Articular chondrocyte of knee joint (primary cell): ENCODE measurements around the gene PCDHA9. TPM values are rescaled to one million over a fixed set of nuclear protein-coding genes. Genes with fewer than 3 reads are reported as not detected.

Experiments
- total RNA-seq: library from RNA; depleted of rRNA; stranded (reverse); fragments of >200 nt; gene quantifications from 2 replicates; pipeline ENCODE4 v1.2.3, GENCODE V29; 2012

Gene PCDHA9, protein sequence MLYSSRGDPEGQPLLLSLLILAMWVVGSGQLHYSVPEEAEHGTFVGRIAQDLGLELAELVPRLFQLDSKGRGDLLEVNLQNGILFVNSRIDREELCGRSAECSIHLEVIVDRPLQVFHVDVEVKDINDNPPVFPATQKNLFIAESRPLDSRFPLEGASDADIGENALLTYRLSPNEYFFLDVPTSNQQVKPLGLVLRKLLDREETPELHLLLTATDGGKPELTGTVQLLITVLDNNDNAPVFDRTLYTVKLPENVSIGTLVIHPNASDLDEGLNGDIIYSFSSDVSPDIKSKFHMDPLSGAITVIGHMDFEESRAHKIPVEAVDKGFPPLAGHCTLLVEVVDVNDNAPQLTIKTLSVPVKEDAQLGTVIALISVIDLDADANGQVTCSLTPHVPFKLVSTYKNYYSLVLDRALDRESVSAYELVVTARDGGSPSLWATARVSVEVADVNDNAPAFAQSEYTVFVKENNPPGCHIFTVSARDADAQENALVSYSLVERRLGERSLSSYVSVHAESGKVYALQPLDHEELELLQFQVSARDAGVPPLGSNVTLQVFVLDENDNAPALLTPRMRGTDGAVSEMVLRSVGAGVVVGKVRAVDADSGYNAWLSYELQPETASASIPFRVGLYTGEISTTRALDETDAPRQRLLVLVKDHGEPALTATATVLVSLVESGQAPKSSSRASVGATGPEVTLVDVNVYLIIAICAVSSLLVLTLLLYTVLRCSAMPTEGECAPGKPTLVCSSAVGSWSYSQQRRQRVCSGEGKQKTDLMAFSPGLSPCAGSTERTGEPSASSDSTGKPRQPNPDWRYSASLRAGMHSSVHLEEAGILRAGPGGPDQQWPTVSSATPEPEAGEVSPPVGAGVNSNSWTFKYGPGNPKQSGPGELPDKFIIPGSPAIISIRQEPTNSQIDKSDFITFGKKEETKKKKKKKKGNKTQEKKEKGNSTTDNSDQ
- total RNA-seq, result 0.11 and 0.26 TPM in 2 replicates

DNA sequence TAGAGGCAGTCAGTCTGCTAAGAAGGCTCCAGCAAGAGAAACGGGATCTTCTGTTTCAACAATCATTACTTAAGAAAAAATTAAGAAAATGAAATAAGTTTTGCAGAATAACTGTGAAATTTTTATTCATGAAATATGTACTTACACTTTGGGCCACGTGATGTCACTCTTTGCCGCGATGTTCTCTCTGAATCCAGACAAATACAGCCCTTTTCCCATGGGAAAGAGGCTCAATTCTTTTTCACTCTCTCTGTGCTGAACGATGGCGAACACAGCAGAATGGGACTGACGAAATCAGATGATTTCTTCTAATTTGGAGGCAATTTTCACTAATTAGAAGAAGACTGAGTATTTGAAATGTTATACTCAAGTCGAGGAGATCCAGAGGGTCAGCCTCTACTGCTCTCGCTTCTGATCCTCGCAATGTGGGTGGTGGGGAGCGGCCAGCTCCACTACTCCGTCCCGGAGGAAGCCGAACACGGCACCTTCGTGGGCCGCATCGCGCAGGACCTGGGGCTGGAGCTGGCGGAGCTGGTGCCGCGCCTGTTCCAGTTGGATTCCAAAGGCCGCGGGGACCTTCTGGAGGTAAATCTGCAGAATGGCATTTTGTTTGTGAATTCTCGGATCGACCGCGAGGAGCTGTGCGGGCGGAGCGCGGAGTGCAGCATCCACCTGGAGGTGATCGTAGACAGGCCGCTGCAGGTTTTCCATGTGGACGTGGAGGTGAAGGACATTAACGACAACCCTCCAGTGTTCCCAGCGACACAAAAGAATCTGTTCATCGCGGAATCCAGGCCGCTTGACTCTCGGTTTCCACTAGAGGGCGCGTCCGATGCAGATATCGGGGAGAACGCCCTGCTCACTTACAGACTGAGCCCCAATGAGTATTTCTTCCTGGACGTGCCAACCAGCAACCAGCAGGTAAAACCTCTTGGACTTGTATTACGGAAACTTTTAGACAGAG lies at the start of gene PCDHA9:
Gene PCDHA9 (plus strand): TSS at position 244 of the 964 bp plus-strand sequence. CDS start 114 bp downstream, at position 358.

DNA sequence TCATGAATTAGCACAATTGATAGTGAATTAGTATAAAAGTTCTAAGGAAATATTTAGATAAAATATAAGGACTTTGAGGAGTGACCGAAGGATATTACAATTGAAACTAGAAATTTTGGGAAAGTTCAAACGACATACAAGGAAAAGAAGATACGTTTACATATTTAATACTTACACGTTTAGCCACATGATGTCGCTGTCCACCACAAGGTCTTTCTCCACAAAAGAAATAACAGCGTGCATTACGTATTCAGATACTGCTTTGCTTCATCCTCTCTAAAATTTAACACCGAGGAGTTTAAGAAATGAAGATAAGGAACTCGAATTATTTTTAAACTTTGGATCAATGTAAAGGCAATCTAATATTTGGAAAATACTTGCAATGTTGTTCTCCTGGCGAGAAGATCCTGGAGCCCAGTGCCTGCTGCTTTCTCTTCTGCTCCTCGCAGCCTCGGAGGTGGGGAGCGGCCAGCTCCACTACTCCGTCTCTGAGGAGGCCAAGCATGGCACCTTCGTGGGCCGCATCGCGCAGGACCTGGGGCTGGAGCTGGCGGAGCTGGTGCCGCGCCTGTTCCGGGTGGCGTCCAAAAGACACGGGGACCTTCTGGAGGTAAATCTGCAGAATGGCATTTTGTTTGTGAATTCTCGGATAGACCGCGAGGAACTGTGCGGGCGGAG lies 47.2 kb upstream of the PCDHA9 start, which contains the start of gene PCDHA3:
Gene PCDHA3 (plus strand): TSS at position 242 of the 678 bp plus-strand sequence.

DNA sequence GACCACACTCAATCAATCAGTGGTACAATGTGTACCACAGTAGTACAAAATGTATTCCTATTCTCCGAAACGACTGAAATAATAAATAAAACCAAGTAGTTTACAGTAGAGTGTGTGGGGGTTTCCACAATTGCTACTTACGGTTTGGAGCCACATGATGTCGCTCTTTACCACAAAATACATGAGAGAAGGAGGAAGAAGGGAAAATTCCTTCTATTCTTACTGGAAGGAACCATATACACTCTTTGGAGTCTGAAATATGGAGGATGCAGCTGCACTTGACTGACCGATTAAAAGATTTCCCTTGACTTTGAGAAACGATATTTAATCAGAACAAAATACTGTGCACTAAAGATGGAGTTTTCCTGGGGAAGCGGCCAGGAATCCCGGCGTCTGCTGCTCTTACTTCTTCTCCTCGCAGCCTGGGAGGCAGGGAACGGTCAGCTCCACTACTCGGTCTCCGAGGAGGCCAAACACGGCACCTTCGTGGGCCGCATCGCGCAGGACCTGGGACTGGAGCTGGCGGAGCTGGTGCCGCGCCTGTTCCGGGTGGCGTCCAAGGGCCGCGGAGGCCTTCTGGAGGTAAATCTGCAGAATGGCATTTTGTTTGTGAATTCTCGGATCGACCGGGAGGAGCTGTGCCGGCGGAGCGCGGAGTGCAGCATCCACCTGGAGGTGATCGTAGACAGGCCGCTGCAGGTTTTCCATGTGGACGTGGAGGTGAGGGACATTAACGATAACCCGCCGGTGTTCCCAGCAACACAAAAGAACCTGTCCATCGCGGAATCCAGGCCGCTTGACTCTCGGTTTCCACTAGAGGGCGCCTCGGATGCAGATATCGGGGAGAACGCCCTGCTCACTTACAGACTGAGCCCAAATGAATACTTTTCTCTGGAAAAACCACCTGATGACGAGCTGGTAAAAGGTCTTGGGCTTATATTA lies 41.1 kb upstream of the PCDHA9 start, which contains the start of gene PCDHA4:
Gene PCDHA4 (plus strand): TSS at position 235 of the 942 bp plus-strand sequence.

DNA sequence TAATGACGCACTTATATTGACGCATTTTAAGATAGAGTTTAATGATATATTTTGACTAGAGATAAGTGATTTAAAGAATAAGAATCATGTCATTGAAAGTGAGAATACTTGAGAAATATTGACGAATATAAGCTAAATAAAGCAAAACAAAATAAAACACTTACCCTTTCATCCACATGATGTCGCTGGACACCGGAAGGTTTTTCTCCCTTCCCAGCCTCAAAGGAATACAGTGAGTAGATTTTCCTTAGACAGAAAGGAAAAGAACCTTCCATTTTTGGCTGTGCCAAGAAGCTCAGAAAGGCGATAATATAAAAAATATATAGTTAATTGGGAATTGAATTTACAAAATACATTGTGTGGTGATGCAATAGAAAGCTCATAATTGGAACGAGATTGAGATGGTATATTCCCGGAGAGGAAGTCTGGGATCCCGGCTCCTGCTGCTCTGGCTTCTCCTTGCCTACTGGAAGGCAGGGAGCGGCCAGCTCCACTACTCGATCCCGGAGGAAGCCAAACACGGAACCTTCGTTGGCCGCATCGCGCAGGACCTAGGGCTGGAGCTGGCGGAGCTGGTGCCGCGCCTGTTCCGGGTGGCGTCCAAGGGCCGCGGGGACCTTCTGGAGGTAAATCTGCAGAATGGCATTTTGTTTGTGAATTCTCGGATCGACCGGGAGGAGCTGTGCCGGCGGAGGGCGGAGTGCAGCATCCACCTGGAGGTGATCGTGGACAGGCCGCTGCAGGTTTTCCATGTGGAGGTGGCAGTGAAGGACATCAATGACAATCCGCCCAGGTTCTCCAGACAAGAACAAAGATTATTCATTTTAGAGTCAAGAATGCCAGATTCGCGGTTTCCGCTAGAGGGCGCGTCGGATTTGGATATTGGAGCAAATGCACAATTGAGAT lies 26.6 kb upstream of the PCDHA9 start, which contains the start of gene PCDHA5:
Gene PCDHA5 (plus strand): TSS at position 239 of the 906 bp plus-strand sequence.

DNA sequence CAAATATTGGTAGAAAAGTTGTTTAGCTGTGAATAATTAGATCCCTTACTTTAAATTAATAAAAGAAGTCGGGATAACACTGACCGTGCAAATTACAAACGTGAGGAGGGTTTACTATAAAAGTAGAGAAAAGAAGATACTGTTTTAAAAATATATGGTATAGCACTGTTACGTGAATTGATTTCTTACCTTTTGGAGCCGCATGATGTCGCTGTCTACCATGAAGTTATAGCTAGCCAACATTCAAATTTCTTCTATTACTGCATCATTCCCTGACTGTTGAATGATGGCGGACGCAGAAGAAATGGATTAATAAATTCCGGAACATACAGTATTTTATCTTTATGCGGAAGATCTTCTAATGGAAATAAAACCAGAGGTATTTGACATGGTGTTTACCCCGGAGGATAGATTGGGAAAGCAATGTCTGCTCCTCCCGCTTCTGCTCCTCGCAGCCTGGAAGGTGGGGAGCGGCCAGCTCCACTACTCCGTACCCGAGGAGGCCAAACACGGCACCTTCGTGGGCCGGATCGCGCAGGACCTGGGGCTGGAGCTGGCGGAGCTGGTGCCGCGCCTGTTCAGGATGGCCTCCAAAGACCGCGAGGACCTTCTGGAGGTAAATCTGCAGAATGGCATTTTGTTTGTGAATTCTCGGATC lies 20.3 kb upstream of the PCDHA9 start, which contains the start of gene PCDHA6:
Gene PCDHA6 (plus strand): TSS at position 257 of the 658 bp plus-strand sequence. CDS start 132 bp downstream, at position 389.

DNA sequence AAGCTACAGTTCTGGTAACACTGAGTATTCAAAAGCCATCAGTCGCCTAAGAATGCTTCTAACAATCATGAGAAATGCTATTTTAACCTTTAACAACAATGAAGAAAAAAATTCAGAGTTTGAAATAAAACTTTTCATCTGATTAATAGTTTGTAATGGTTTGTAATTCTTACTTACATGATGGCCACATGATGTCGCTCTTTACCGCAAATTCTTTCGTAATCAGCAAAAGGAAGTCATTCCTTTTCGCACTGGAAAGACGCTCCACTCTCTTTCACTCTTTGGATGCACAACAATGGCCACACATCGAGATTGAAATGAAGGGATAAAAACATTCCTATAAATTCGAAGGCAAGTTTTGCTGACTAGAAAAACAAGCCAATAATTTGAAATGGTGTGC lies 14.2 kb upstream of the PCDHA9 start, which contains the start of gene PCDHA7:
Gene PCDHA7 (plus strand): TSS at position 277 of the 400 bp plus-strand sequence. CDS start 115 bp downstream, at position 392.

DNA sequence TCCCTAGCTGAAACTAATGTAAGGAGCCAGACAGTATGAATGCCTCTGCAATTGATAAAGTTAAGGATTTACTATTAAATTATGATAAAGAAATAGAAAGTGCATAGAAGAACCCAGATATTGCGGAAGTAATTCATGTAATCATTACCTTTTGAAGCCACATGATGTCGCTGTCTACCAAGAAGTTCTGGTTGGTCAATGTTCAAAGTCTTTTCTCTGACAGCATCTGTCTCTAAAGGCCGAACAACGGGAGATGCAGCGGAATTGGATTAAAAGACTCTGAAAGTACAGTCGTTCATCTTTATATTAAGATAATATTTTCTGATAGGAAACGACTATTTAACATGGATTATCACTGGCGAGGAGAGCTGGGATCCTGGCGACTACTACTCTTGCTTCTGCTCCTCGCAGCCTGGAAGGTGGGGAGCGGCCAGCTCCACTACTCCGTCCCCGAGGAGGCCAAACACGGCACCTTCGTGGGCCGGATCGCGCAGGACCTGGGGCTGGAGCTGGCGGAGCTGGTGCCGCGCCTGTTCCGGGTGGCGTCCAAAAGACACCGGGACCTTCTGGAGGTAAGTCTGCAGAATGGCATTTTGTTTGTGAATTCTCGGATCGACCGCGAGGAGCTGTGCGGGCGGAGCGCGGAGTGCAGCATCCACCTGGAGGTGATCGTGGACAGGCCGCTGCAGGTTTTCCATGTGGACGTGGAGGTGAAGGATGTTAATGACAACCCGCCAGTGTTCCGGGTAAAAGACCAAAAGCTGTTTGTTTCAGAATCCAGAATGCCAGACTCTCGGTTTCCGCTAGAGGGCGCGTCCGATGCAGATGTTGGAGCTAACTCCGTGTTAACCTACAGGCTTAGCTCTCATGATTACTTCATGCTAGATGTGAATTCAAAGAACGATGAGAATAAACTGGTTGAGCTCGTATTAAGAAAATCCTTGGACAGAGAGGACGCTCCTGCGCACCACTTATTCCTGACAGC lies 6.9 kb upstream of the PCDHA9 start, which contains the start of gene PCDHA8:
Gene PCDHA8 (plus strand): TSS at position 210 of the 985 bp plus-strand sequence. CDS start 135 bp downstream, at position 345.

DNA sequence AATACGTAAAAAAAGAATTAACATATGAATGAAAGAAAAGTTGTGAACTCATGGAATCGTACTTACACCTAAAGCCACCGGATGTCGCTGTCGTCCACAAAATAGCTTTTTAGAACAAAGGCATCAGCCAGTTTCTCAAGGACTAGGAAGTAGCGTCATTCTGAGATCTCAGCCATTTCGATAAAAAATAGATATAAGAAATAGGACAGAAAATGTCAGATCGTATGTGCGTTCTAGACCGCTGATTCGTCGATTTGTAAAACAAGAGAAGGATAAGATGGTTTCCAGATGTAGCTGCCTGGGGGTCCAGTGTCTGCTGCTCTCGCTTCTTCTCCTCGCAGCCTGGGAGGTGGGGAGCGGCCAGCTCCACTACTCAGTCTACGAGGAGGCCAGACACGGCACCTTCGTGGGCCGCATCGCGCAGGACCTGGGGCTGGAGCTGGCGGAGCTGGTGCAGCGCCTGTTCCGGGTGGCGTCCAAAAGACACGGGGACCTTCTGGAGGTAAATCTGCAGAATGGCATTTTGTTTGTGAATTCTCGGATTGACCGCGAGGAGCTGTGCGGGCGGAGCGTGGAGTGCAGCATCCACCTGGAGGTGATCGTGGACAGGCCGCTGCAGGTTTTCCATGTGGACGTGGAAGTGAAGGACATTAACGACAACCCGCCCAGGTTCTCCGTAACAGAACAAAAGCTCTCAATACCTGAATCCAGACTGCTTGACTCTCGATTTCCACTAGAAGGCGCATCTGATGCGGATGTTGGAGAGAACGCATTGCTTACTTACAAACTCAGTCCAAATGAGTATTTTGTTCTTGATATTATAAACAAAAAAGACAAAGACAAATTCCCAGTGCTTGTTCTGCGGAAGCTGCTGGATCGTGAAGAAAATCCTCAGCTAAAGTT lies 7.8 kb downstream of the PCDHA9 start, which contains the start of gene PCDHA10:
Gene PCDHA10 (plus strand): TSS at position 126 of the 903 bp plus-strand sequence. CDS start 152 bp downstream, at position 278.

DNA sequence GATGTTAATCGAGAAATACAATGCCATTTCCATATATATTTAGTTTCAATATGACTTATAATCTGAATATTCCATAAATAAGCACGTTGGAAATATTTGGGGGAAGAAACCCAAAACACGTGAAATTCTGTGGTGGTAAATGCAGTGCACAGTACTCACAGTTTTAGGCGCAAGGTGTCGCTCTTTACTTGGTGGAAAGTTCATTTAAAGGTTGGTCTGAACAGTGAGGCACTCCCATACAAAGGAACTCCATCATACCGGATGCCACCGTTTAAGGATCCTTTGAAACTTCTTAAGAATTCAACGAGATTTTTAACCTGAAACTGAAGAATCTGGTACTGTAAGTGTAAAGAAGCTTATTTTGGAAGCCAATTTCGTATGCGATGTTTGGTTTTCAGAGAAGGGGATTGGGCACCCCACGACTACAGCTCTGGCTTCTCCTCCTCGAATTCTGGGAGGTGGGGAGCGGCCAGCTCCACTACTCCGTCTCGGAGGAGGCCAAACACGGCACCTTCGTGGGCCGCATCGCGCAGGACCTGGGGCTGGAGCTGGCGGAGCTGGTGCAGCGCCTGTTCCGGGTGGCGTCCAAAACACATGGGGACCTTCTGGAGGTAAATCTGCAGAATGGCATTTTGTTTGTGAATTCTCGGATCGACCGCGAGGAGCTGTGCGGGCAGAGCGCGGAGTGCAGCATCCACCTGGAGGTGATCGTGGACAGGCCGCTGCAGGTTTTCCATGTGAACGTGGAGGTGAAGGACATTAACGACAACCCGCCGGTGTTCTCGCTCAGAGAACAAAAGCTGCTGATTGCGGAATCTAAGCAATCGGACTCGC lies 20.8 kb downstream of the PCDHA9 start, which contains the start of gene PCDHA11:
Gene PCDHA11 (plus strand): TSS at position 237 of the 834 bp plus-strand sequence. CDS start 147 bp downstream, at position 384.

DNA sequence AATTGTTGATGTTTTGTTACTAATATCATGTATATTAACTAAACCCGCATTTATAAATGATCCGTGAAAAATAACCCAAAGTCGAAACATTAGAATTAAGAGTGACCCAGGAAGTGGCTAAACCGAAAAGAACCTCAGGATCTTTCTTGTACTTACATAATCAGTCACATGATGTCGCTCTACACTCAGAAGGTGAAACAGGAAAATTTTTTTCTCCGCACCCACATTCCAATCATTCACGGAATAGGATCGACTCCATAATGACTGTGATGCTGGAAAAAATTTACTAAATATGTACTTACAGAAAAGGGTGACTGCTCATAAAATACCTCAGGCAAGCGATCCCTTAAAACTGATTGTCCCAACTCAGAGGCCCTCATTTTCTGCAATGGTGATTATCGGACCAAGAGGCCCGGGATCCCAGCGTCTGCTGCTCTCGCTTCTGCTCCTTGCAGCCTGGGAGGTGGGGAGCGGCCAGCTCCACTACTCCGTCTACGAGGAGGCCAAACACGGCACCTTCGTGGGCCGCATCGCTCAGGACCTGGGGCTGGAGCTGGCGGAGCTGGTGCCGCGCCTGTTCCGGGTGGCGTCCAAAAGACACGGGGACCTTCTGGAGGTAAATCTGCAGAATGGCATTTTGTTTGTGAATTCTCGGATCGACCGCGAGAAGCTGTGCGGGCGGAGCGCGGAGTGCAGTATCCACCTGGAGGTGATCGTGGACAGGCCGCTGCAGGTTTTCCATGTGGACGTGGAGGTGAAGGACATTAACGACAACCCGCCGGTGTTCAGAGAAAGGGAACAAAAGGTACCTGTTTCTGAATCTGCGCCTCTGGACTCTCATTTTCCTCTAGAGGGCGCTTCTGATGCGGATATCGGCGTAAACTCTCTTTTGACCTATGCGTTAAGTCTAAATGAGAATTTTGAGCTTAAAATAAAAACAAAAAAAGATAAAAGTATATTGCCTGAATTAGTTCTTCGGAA lies 27.2 kb downstream of the PCDHA9 start, which contains the start of gene PCDHA12:
Gene PCDHA12 (plus strand): TSS at position 224 of the 981 bp plus-strand sequence. CDS start 165 bp downstream, at position 389.

DNA sequence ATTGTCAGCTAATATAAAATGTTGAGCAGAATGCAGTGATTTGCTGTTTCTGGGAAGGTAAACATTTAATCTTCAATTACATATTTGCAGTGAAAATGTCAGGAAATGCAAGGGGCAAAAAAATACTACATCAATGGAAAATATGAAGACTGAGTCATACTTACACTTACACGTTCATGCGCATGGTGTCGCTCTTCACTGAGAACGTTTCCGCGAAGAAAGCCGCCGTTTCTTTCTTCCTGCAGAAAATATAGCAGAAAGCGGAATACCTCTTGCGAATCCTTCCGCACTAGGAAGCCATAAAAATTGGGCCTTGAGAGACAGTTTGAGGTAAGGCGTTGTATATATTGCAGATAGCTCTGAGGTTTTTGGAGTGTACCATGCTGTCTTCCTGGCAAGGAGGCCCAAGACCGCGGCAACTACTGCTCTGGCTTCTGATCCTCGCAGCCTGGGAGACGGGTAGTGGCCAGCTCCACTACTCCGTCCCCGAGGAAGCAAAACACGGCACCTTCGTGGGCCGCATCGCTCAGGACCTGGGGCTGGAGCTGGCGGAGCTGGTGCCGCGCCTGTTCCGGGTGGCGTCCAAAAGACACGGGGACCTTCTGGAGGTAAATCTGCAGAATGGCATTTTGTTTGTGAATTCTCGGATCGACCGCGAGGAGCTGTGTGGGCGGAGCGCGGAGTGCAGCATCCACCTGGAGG lies 33.9 kb downstream of the PCDHA9 start, which contains the start of gene PCDHA13:
Gene PCDHA13 (plus strand): TSS at position 236 of the 702 bp plus-strand sequence. CDS start 145 bp downstream, at position 381.

